ENCODE measurements around the gene ATP6V0D1.

- TF ChIP-seq CTCF (IDR thresholded peaks at IDR 0.05): no peak
- no peak for TF ChIP-seq POLR2A (IDR thresholded peaks at IDR 0.05)
Measured at GRCh38 chr16:67474551-67475455, 6.2 kb downstream of the ATP6V0D1 start.
